ENCODE measurements around the gene ELL.
A peak's percentile ranks its signal among the peaks of the same experiment; 100 is the strongest.

ELL gene

DNA sequence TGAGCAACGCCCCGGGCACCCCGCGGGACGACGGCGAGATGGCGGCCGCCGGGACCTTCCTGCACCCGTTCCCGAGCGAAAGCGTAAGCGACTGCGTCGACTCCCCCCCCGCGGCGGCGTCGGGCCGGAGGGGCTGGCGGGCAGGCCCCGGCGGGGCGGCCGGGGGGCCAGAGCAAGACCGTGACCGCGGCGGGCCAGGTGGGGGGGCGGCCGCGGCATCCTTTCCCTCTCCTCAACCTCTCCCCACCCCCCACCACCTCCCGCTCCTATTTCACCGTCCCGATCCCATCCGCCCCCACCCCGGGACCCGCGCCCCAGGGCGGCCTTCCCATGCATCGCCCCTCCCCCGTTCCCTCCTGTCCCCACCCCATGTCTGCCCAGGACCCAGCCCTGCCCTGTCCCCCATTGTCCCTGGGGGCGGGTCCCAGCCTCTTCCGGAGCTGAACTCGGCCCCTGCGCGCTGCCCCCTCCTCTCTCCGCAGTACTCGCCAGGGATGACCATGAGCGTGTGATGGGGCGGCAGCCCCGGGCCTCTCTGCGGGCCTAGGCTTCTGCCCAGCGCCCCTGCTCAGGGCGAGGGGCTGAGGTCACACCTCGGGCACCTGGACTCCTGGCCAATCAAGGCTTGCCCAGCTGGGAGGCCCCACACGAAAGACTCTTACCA, 88.0 kb downstream of the ELL start:
- no peak for DNase-seq (ENCODE audit: low read depth)

- DNase-seq (ENCODE audit: low read depth), result no peak
These were observed 88.7 kb downstream of the ELL start for GRCh38 chr19:18433015-18433691.

- DNase-seq (ENCODE audit: low read depth), result no peak
These were observed 89.4 kb downstream of the ELL start for GRCh38 chr19:18432275-18433014.

DNA sequence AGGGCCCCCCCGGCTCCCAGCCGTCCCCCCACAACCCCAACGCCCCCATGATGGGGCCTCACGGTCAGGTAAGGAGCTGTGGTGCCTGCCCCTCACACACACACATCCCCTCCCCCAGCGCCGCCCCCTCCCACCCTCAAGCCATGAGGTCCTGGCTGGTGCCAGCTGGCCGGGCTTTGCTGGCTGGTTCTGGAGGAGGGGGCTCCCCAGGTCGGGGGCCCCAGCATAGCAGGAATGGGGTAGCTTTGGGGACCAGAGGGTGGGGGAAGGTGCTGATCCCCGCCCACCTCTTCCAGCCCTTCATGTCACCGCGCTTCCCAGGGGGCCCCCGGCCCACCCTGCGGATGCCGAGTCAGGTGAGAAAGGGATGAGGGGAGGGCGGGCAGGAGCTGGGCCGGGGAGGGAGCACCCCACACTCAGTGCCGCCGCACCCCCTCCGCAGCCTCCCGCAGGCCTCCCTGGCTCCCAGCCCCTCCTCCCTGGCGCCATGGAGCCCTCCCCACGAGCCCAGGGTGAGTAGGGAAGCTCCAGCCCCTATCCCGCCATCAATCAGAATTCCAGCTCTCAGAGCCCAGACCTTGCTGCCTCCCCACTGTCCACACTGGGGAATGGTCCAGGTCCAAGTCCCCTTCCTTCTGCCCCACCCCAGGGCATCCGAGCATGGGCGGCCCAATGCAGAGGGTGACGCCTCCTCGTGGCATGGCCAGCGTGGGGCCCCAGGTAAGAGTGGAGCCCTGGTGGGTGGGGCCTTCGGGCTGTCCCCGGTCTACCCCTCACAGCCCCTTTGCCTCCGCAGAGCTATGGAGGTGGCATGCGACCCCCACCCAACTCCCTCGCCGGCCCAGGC, 90.3 kb downstream of the ELL start:
- DNase-seq (ENCODE audit: low read depth), result no peak

DNA sequence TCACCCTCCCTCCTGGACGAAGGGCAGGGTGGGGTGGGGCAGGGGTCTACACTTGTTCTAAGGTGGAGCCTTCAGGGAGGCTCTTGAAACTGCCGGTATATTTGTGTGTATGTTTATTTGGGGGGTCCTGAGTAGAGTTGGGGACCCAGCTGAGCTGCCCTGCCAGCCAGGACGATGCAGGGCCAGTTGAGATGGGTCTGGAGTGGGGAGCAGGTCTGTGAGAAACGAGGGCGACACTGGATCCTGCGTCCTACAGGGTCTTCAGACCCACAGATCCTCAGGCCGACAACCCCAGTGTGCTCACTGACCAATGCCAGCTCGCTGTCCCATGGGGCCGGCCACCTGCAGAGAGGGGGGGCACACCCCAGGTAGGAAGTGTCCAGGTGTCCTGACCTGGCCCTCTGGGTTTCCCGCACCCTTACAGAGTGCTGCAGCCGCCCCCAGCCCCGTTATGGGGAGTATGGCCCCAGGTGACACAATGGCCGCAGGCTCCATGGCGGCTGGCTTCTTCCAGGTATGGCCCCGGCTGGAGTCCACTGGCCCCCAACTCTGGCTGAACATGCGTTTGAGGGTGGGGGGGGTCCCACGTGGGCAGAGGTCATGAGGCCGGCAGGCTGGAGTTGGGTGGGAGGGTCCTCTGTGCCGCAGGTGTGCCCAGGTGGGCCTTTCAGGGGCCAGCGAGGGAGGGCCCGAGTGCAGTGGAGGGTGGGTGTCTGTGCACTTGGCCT, 91.3 kb downstream of the ELL start:
- no peak for DNase-seq (ENCODE audit: low read depth)

DNA sequence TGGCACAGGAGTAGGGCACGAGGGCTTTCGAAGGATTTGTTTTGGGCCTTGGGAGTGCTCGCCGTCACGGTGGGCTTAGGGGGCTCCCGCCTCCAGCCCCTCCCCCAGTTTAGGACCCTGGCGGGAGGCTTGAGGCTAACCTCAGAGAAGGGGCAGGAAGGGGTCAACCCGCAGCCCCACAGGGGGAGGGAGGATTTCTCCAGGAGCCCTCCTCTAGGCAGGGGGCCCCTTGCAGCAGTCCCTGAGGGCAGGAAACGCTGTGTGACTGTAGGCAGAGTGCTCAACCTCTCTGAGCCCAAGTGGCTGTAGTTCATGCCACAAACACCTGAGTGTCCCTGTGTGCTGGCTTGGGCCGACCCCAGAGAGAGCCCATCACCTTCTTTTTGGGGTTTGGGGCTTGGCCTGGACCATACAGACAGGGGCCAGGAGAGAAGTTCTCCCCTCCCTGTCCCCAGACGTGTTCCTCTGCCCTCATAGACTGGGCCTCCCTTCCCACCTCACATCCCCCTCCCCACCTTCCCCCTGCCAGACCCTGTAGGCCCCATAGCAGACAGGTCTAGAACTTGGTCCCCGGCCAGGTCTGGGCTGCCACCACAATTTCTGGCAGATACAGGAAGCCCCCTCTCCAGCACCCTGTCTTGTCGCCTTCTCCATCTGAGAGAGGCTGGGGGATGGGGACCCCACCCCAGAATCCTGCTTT, 92.0 kb downstream of the ELL start:
- no peak for DNase-seq (ENCODE audit: low read depth)

GRCh38 chr19:18428787-18429674, 92.8 kb downstream of the ELL start:
- DNase-seq (ENCODE audit: low read depth), result peak; percentile 79

- no peak for DNase-seq (ENCODE audit: low read depth)
These were observed 93.6 kb downstream of the ELL start for GRCh38 chr19:18428173-18428786.

- DNase-seq (ENCODE audit: low read depth), result no peak
These were observed 94.1 kb downstream of the ELL start for GRCh38 chr19:18427743-18428113.

DNA sequence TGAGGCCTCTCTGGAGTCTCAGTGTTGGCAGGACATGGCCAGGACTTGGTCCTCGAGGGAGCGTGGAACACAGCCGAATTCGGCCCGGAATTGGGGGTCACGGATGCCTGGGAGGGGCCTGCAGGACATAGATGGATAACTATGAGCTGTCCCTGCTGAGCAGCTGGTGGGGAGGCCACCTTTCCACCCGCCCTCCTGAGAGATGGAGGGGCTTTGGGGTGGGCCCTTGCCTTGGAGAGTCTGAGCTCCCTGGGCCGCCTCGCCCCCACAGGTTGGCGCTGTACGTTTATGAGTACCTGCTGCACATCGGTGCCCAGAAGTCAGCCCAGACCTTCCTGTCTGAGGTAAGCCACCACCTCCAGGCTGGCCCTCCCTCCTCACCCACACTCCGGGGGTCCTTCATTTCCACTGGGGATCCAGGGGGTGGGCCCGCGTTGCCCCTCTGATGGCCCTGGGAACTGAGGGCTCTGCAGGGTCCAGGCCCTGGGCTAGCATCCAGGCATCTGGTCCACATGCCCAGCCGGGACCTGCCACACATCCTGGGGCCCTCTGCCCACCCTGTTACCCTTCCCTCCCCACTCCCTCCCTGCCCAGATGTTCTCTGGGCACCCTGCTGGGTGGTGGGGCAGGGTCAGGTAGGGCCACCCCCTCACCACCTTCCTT, 94.7 kb downstream of the ELL start:
- no peak for DNase-seq (ENCODE audit: low read depth)

DNA sequence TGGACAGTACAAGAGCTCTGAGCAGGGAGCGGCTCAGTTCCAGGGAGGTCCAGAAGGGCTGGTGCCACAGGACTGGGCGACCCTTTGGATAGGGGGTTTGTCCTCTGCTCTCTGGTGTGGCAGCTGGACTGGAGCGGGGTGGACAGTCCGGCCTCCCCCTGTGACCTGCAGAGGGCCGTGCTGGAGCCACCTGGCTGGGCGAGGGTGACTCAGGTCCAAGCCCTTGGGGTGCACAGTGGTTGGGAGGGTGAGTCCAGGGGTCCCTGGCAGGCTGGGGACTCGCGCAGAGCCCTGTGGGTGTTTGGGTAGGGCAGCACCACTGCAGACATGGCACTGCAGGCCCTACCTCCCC, 95.5 kb downstream of the ELL start:
- no peak for DNase-seq (ENCODE audit: low read depth)

DNA sequence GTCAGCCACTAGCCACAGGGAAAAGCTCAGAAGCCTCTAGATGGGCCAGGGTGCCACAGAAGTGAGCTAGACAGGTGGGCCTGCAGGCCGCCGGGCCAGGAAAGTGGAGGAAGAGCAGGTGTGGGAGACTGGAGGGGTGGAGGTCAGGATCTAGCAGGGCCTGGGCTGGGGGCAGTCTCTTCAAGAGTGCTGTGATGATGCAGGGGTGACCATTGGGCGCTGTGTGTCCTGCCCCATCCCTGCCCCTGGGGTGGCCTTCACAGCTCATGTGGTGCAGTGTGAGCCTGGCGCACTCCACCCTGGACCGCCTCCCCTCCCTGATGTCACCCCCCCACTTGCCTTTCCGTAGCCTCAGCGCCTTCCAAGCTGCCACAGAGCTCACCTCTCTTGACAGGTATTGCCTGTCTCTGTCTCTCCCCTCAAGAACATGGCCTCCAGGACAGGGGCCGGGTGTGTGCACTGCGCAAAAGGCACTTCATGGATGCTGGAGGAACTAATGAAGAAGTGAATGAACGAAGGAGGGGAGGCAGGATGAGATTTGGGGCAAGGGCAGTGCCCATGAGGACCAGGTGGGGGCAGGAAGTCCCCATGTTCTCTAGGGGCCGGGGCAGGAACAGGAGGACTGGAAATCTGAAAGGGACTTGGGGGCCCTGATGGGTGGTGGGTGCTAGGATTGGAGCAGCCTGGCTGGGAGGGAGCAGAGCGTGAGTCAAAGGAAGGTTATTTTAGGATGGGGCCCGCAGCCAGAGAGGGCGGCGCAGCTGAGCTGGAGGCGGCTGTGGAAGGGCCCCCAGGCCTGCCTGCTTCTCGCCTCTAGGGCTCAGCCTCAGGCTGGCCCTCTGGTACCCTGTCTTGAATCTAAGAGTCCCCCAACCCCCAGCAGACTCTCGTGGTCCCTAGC, 96.1 kb downstream of the ELL start:
- DNase-seq (ENCODE audit: low read depth), result no peak

- no peak for DNase-seq (ENCODE audit: low read depth)
These were observed 96.9 kb downstream of the ELL start for GRCh38 chr19:18424890-18425514.

DNA sequence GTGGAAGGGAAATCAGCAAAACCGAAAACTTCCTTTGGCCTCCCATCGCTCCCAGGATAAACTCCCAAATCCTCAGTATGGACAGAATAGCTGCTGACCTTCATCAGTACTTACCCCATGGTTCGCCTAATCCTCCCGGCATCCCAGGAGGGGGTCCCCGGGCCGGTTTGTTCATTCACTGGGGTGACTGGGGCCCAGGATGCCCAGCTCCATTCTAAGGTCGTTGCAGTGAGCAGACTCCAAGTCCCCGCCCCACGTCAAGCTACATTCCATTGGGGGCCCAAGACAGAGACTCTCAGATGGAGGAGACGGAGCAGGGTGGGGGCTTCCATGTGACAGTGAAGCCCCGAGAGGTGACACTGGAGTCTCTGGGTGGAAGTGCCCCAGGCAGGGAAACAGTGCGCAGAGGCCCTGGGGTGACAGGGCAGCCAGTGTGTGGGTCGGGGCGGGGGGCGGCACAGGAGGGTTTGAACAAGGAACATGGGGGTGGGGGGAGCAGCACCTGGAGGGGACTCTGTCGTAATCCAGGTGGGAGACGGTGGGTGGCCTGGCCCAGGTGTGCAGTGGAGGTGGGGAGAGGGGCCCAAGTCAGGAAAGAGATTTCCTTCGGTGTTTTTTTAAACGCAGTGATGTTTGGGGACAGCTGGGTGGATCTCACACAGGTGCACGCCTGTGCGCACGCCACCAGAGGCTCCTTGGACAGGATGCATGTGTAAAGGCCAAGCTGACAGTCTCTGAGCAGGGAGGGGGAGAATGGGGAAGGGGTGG, 97.6 kb downstream of the ELL start:
- DNase-seq (ENCODE audit: low read depth), result no peak

DNA sequence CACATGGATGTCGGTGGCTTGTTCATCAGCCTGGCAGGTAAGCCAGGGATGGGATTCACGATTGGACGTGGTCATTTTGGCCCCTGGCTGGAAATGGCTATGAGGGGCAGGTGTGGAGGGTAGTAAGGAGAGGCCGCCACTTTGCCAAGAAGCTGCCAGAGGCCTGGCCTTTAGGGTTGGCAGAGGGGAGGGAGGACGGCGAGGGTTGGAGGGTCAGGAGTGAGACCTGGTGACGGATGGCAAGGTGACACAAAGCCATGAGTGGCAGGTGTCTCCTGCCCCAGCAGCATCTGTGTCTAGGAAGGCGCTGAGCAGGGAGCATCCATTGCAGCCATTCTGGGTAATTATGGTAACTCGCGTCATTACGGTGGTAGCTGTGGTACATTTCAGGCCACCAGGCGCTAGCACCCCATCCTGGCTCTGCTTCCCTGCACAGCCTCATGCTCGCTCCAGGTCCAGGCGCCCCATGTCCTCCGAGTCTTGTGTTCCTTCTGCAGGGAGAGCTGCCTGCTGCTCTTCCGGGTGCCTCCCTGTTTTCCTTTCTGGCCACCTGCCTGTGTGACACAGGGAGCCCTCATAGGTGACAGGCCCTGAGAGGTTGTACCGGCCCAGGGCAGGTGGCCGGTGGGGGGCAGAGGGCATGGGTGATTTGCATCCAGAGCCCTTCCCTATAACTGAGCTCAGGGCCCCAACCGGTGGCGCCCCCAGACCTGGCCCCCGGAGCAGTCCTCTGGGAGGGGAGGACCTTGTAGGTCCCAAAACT, 98.4 kb downstream of the ELL start:
- DNase-seq (ENCODE audit: low read depth), result no peak

Measured in activated T-cell treated with anti-CD3 and anti-CD28 coated beads for 48 hours (primary cell).